ENCODE results near the gene DPF3. TPM values are rescaled to one million over a fixed set of nuclear protein-coding genes. Genes with fewer than 3 reads are reported as not detected.
A peak's percentile ranks its signal among the peaks of the same experiment; 100 is the strongest.

DPF3 gene
- total RNA-seq, 2 experiments from 2014 or later, result 0.25 to 0.39 TPM

DNA sequence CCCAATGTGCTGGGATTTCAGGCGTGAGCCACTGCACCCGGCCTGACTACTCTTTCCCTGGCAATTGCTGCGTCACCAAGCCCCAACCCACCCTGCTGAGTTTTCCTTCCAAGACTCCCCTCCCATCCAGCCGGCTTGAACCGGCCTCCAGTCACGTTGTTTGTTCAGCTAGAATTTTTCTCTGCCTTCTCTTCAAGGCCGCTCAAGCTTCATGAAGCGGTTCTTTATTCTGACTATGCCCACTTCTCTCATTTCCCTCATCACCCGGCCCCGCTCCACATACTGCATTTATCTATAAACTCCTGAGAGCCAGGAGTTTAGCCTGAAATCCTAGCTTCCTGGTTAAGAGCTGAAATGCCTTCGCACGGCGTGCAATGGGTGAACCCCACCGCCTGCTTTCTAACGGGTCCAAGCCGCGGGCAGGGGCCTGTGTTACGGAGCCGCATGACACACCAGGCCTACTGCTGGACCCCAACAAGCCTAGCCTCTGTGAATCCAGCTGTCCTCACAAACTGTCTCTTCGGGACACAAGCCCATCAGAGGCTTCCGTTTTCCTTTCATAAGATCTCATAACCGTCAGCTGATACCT is 31.4 kb upstream of the DPF3 start:
- peak overlapping the region; percentile 89 for H3K4me3 Mint-ChIP-seq
- H3K27ac Mint-ChIP-seq, result peak overlapping the region; percentile 42
- intact Hi-C loops (cut with DNase I, micrococcal nuclease), result loop anchor here in 1 of 2 experiments (5.0 kb wide), 2 partner anchors 962 to 1593 kb away; partner anchors contain the start of gene ZNF410

DNA sequence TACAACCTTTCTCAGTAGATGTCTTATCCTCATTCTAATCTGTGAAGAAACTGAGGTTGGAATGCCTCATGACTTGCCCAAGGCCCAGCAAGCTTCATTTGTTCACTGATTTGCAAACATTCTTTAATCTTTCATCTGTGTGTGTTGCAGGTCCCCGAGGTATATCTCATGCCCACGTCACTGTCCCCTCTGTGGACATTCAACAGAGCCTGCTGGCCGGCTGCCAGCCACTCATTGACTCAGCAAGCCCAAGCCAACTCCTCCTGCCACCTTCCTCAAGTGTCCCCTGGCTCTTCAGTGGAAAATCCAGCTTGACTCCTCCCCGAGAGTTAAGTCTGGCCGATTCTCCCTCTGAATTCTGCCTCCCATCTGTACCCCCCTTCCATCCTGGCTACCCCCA is 30.4 kb upstream of the DPF3 start:
- POLR2A ChIA-PET, result no interaction called here
- intact Hi-C loops (cut with DNase I, micrococcal nuclease), result no loop called here
- peaks cover 2% of the 10 kb centered on the region for H3K27me3 Mint-ChIP-seq

More for the DNA sequence above, 31.4 kb upstream of the DPF3 start:
- Mint-ChIP-seq H3K9me3 (ENCODE audit: low read depth) (no peaks in the 10 kb centered on the region), H3K4me1 (peaks cover 7% of the 10 kb centered on the region), H3K36me3 (ENCODE audit: low read depth) (peaks cover 1% of the 10 kb centered on the region), H3K27me3 (no peaks in the 10 kb centered on the region)
- ATAC-seq (no peak), DNase-seq (no peak)
- POLR2A ChIA-PET, result interaction anchor here (0.6 kb wide), 1 partner anchor 132 kb away, joined by 3 read pairs; no protein-coding TSS in a partner anchor
- CTCF ChIA-PET, result interaction anchor here (0.6 to 1.4 kb wide), 5 partner anchors 16 to 1266 kb away, joined by 3 to 6 read pairs (median 4); no protein-coding TSS in a partner anchor

DNA sequence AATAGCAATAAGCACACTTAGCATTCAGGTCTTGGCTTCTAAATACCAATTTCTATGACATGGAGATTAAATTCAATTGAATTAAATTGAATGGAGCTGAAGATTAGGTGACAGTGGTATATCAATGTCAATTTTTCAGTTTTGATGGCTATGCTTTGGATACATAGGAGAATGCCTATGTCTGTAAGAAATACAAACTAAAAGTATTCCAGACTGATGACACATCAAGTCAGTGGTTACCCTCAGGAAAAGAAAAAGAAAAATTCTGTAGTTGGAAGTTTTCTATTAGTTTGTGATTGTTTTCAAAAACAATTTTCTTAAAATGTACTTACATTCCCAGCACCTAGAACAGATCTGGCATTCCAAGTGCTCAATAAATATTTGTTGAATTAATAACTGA is 27.5 kb upstream of the DPF3 start:
- Mint-ChIP-seq H3K36me3 (ENCODE audit: low read depth) (no peaks in the 10 kb centered on the region), H3K27me3 (peaks cover 2% of the 10 kb centered on the region), H3K9me3 (ENCODE audit: low read depth) (no peaks in the 10 kb centered on the region), H3K27ac (no peak overlapping the region), H3K4me1 (peaks cover 5% of the 10 kb centered on the region), H3K4me3 (no peak overlapping the region)
- intact Hi-C loops (cut with DNase I, micrococcal nuclease), result no loop called here
- DNase-seq, result no peak
- POLR2A ChIA-PET, result no interaction called here
- no peak for ATAC-seq
- CTCF ChIA-PET, result interaction anchor here (1.3 kb wide), 1 partner anchor 17 kb away, joined by 3 read pairs; no protein-coding TSS in a partner anchor

More for the DNA sequence above, 30.4 kb upstream of the DPF3 start:
- Mint-ChIP-seq H3K4me1 (peaks cover 7% of the 10 kb centered on the region), H3K9me3 (ENCODE audit: low read depth) (no peaks in the 10 kb centered on the region), H3K36me3 (ENCODE audit: low read depth) (no peaks in the 10 kb centered on the region), H3K4me3 (no peak overlapping the region), H3K27ac (no peak overlapping the region)
- CTCF ChIA-PET, result interaction anchor here (0.7 to 0.9 kb wide), 2 partner anchors 15 to 26 kb away, joined by 3 read pairs; no protein-coding TSS in a partner anchor
- DNase-seq (no peak), ATAC-seq (no peak)

DNA sequence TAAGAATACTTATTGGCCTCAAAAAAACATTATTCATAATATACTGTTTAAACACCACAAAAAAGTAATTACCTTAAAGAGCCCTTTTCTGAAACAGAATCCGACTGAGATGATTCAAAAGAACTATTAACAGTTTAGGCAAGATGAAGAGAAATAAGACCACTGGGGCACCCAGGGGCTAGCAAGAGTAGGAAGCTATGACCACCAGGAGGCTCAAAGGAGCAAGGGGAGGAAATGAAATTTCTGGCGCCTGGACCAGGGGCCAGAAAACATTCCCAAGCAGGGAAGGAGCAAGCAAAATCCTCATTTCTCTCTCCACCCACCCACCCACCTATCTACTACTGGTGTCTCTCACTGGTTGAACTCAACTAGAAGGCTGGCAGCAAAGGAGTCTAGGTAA is 26.1 kb upstream of the DPF3 start:
- peaks cover 2% of the 10 kb centered on the region for H3K27me3 Mint-ChIP-seq
- ChIA-PET CTCF (no interaction called here), POLR2A (no interaction called here)
- intact Hi-C loops (cut with DNase I, micrococcal nuclease), result no loop called here
- H3K9me3 Mint-ChIP-seq (ENCODE audit: low read depth), result no peaks in the 10 kb centered on the region
- no peak overlapping the region for H3K27ac Mint-ChIP-seq
- H3K4me1 Mint-ChIP-seq, result no peaks in the 10 kb centered on the region
- ATAC-seq (no peak), DNase-seq (no peak)
- H3K4me3 Mint-ChIP-seq, result no peak overlapping the region
- H3K36me3 Mint-ChIP-seq (ENCODE audit: low read depth), result no peaks in the 10 kb centered on the region

DNA sequence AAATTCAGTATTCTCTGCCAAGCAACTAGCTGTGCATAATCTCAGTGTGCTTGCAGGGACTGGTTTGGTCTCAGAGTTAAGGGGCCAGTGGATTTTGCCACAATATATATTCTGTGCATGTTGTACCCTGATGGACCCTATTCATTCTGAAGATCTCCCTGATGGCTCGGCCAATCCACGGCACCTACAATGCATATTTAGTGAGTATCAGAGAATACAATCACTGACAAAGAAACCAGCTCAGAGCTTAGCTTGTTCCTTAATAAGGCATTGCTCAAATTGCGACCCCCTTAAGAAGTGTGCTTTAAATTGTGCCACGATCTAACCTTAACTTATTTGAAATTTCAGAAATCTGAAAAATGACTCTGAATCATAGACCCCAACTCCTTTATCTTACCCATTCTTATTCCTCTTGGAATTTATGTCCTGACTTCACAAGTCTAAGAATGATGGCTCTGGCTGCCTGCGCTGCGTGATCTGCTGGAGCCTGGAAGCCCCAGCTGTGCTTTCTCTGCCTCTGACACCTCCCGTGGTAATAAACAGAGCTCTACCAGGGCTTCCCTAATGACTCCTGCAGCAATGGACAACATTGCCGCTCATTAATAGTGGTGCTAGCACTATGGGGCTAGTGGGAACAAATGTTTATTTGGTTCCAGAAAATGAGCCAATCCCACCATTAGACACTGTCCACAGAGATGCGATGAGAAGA is 23.3 kb upstream of the DPF3 start:
- CTCF ChIA-PET, result interaction anchor here (0.7 to 1.7 kb wide), 4 partner anchors 8 to 32 kb away, joined by 3 to 11 read pairs (median 4); no protein-coding TSS in a partner anchor
- Mint-ChIP-seq H3K27ac (no peak overlapping the region), H3K4me1 (no peaks in the 10 kb centered on the region), H3K27me3 (peaks cover 6% of the 10 kb centered on the region), H3K4me3 (no peak overlapping the region), H3K9me3 (ENCODE audit: low read depth) (no peaks in the 10 kb centered on the region), H3K36me3 (ENCODE audit: low read depth) (no peaks in the 10 kb centered on the region)
- intact Hi-C loops (cut with DNase I, micrococcal nuclease), result no loop called here
- DNase-seq (no peak), ATAC-seq (no peak)
- POLR2A ChIA-PET, result no interaction called here

DNA sequence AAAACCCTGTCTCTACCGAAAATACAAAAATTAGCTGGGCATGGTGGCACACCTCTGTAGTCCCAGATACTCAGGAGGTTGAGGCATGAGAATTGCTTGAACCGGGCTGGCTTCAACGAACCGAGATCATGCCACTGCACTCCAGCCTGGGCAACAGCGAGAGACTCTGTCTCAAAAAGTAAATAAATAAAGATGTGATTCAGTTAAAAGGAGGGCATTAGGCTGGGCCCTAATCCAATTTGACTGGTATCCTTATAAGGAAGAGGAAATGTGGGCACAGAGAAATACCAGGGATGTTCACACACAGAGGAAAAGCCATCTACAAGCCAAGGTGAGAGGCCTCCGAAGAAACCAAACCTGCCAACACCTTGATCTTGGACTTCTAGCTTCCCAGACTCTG is 22.3 kb upstream of the DPF3 start:
- H3K4me1 Mint-ChIP-seq, result no peaks in the 10 kb centered on the region
- ATAC-seq (no peak), DNase-seq (no peak)
- H3K36me3 Mint-ChIP-seq (ENCODE audit: low read depth), result no peaks in the 10 kb centered on the region
- H3K27me3 Mint-ChIP-seq, result peaks cover 6% of the 10 kb centered on the region
- CTCF ChIA-PET, result interaction anchor here (1.2 kb wide), 2 partner anchors 14 to 33 kb away, joined by 3 read pairs; no protein-coding TSS in a partner anchor
- intact Hi-C loops (cut with DNase I, micrococcal nuclease), result no loop called here
- no peaks in the 10 kb centered on the region for H3K9me3 Mint-ChIP-seq (ENCODE audit: low read depth)
- H3K4me3 Mint-ChIP-seq, result no peak overlapping the region
- no peak overlapping the region for H3K27ac Mint-ChIP-seq
- POLR2A ChIA-PET, result no interaction called here

DNA sequence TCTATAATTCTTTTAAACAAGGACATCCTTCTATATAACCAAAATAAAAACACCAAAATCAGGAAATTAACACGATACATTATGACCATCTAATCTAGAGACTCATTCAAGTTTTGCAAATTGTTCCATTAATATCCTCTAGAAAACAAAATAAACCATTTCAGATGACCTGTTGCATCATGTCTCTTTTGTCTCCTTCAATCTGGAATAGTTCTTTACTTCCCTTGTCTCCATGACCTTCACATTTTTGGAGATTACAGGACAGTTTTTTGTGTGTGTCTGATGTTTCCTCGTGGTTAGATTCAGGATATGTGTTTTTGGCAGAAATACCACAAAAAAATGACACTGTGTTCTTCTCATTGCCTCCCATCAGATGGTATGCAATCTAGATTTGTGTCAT is 19.9 kb upstream of the DPF3 start:
- intact Hi-C loops (cut with DNase I, micrococcal nuclease), result no loop called here
- CTCF ChIA-PET, result no interaction called here
- POLR2A ChIA-PET, result no interaction called here
- ATAC-seq (no peak), DNase-seq (no peak)
- Mint-ChIP-seq H3K4me3 (no peak overlapping the region), H3K9me3 (ENCODE audit: low read depth) (no peaks in the 10 kb centered on the region), H3K27me3 (peaks cover 4% of the 10 kb centered on the region), H3K36me3 (ENCODE audit: low read depth) (no peaks in the 10 kb centered on the region), H3K27ac (no peak overlapping the region), H3K4me1 (no peaks in the 10 kb centered on the region)

DNA sequence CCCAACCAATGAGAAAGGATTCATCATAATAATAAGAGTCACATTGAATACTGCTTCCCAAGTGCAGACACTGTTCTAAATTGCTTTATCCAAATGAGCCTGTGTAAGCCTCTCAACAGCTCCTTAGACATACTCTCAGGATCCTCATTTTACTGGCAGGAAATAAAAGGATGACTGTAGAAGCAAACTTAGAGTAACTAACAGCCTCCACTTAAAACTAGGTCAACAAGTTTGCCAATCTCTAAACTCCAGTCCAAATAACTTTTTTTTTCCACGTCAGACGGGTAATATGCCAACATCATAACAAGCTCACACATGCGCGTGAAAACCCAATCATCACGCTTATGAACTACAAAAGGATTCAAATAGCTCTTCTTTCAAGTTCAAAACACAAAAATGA is 15.3 kb upstream of the DPF3 start:
- no peak overlapping the region for H3K27ac Mint-ChIP-seq
- DNase-seq (no peak), ATAC-seq (peak; percentile 34)
- peaks cover 6% of the 10 kb centered on the region for H3K27me3 Mint-ChIP-seq
- ChIA-PET CTCF (interaction anchor here (1.0 to 2.1 kb wide), 7 partner anchors 8 to 396 kb away, joined by 3 to 7 read pairs (median 4); no protein-coding TSS in a partner anchor), POLR2A (interaction anchor here (0.8 kb wide), 1 partner anchor 395 kb away, joined by 6 read pairs; no protein-coding TSS in a partner anchor)
- H3K4me1 Mint-ChIP-seq, result no peaks in the 10 kb centered on the region
- no peak overlapping the region for H3K4me3 Mint-ChIP-seq
- H3K9me3 Mint-ChIP-seq (ENCODE audit: low read depth), result no peaks in the 10 kb centered on the region
- intact Hi-C loops (cut with DNase I, micrococcal nuclease), result loop anchor here in 1 of 2 experiments (5.0 kb wide), 1 partner anchor 242 kb away; no protein-coding TSS in a partner anchor
- H3K36me3 Mint-ChIP-seq (ENCODE audit: low read depth), result no peaks in the 10 kb centered on the region

DNA sequence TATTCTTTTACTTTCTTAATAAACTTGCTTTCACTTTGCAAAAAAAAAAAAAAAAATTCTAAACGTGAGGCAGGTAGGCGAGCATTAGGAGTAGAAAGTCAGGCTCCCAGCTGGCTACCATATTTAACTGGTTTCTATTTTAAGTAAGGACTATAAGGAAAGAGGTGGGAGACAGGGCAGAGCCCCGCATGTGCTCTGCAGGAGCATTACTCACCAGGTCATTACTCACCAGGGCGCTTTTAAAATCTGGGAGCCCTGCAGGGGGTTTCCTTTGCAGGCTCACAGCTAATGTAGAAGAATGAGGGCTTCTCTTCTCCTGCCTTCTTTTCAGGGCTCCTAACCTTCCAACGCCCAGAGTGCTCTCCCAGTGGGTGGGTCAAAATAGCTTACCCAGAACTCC is 14.0 kb upstream of the DPF3 start:
- CTCF ChIA-PET, result interaction anchor here (1.1 to 2.1 kb wide), 4 partner anchors 41 to 394 kb away, joined by 3 to 7 read pairs (median 4); no protein-coding TSS in a partner anchor
- ATAC-seq (no peak), DNase-seq (no peak)
- no peak overlapping the region for H3K27ac Mint-ChIP-seq
- no peaks in the 10 kb centered on the region for H3K9me3 Mint-ChIP-seq (ENCODE audit: low read depth)
- H3K36me3 Mint-ChIP-seq (ENCODE audit: low read depth), result no peaks in the 10 kb centered on the region
- intact Hi-C loops (cut with DNase I, micrococcal nuclease), result loop anchor here in 1 of 2 experiments (5.0 kb wide), 1 partner anchor 241 kb away; no protein-coding TSS in a partner anchor
- H3K4me3 Mint-ChIP-seq, result no peak overlapping the region
- peaks cover 2% of the 10 kb centered on the region for H3K27me3 Mint-ChIP-seq
- POLR2A ChIA-PET, result interaction anchor here (0.6 kb wide), 1 partner anchor 15 kb away, joined by 3 read pairs; no protein-coding TSS in a partner anchor
- no peaks in the 10 kb centered on the region for H3K4me1 Mint-ChIP-seq

DNA sequence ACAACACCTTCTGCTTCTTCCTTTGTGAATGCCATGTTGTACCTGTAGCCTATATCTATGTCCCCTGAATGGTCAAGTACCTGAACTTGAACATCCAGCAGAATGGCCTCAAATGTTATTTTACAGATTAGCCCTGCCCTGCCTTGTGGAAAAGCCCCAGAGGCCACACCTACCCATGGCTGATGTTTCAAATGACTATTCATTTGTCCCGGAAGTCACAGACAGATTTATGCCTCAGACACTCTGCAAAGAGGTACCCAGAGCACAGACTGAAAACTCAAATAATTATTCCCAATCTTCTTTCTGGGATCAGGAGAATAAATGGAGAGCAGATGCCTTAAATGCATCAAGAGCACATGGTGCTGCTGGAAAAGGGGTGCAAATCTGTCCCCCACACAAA is 13.0 kb upstream of the DPF3 start:
- Mint-ChIP-seq H3K27ac (no peak overlapping the region), H3K4me3 (no peak overlapping the region), H3K9me3 (ENCODE audit: low read depth) (no peaks in the 10 kb centered on the region), H3K36me3 (ENCODE audit: low read depth) (no peaks in the 10 kb centered on the region), H3K4me1 (no peaks in the 10 kb centered on the region), H3K27me3 (peaks cover 2% of the 10 kb centered on the region)
- CTCF ChIA-PET, result interaction anchor here (1.1 to 5.1 kb wide), 4 partner anchors 42 to 391 kb away, joined by 3 to 166 read pairs (median 6); no protein-coding TSS in a partner anchor
- DNase-seq (no peak), ATAC-seq (no peak)
- intact Hi-C loops (cut with DNase I, micrococcal nuclease), result loop anchor here in 1 of 2 experiments (5.0 kb wide), 1 partner anchor 240 kb away; no protein-coding TSS in a partner anchor
- POLR2A ChIA-PET, result no interaction called here

DNA sequence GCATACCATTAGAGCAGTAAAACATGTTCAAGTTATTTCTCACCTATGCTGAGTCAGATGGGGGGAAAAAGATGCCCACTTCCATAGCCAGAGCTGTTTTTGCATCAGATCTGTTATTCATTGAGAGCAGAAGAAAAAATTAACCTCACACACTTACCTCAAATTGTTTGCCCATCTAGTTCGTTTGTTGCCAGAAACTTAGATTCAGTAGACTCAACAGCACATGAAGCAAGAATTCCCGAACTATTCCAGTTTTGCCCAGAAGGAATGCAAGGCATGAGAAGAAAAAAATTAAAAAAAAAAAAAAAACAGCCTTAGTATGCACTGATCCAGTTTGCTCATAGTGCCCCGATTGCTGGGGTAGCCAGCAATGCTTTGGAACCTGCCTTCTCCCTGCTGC is 12.4 kb upstream of the DPF3 start:
- intact Hi-C loops (cut with DNase I, micrococcal nuclease), result loop anchor here in 1 of 2 experiments (5.0 kb wide), 1 partner anchor 239 kb away; no protein-coding TSS in a partner anchor
- H3K4me1 Mint-ChIP-seq, result no peaks in the 10 kb centered on the region
- no peak overlapping the region for H3K4me3 Mint-ChIP-seq
- H3K27me3 Mint-ChIP-seq, result peaks cover 2% of the 10 kb centered on the region
- ATAC-seq (no peak), DNase-seq (no peak)
- CTCF ChIA-PET, result interaction anchor here (0.7 to 5.1 kb wide), 3 partner anchors 42 to 391 kb away, joined by 3 to 166 read pairs (median 4); no protein-coding TSS in a partner anchor
- no peak overlapping the region for H3K27ac Mint-ChIP-seq
- POLR2A ChIA-PET, result no interaction called here
- no peaks in the 10 kb centered on the region for H3K9me3 Mint-ChIP-seq (ENCODE audit: low read depth)
- H3K36me3 Mint-ChIP-seq (ENCODE audit: low read depth), result no peaks in the 10 kb centered on the region
